ENCODE measurements around the gene SPO11. TPM values are rescaled to one million over a fixed set of nuclear protein-coding genes. Genes with fewer than 3 reads are reported as not detected.
A peak's percentile ranks its signal among the peaks of the same experiment; 100 is the strongest.

Gene SPO11
- total RNA-seq, 1 donor from 2014 or later: not detected

GRCh38 chr20:57378646-57379262 lies 49.2 kb downstream of the SPO11 start:
- H3K9me3 ChIP-seq (replicated peaks): no peaks in the 10 kb centered on the region
- intact Hi-C loops (cut with micrococcal nuclease): no loop called here
- DNase-seq: no peak
- no peaks in the 10 kb centered on the region for H3K27me3 ChIP-seq (ENCODE audit: low read depth)
- H3K36me3 ChIP-seq: peaks cover 64% of the 10 kb centered on the region
- TF ChIP-seq, protein P1, sequence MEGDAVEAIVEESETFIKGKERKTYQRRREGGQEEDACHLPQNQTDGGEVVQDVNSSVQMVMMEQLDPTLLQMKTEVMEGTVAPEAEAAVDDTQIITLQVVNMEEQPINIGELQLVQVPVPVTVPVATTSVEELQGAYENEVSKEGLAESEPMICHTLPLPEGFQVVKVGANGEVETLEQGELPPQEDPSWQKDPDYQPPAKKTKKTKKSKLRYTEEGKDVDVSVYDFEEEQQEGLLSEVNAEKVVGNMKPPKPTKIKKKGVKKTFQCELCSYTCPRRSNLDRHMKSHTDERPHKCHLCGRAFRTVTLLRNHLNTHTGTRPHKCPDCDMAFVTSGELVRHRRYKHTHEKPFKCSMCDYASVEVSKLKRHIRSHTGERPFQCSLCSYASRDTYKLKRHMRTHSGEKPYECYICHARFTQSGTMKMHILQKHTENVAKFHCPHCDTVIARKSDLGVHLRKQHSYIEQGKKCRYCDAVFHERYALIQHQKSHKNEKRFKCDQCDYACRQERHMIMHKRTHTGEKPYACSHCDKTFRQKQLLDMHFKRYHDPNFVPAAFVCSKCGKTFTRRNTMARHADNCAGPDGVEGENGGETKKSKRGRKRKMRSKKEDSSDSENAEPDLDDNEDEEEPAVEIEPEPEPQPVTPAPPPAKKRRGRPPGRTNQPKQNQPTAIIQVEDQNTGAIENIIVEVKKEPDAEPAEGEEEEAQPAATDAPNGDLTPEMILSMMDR (IDR thresholded peaks at IDR 0.05; ENCODE audit: borderline replicate concordance): no peak
- H3K4me1 ChIP-seq: peaks cover 19% of the 10 kb centered on the region
- no peak overlapping the region for H3K27ac ChIP-seq (replicated peaks)
- H3K4me3 ChIP-seq: no peak overlapping the region

GRCh38 chr20:57379263-57379647 lies 49.7 kb downstream of the SPO11 start:
- TF ChIP-seq, protein P1 (IDR thresholded peaks at IDR 0.05; ENCODE audit: borderline replicate concordance): no peak
- Histone ChIP-seq H3K27ac (replicated peaks) (no peak overlapping the region), H3K4me3 (no peak overlapping the region), H3K36me3 (peaks cover 59% of the 10 kb centered on the region), H3K27me3 (ENCODE audit: low read depth) (no peaks in the 10 kb centered on the region), H3K9me3 (replicated peaks) (no peaks in the 10 kb centered on the region), H3K4me1 (peaks cover 19% of the 10 kb centered on the region)
- no peak for DNase-seq
- intact Hi-C loops (cut with micrococcal nuclease): no loop called here

- DNase-seq: no peak
- Histone ChIP-seq H3K36me3 (peaks cover 49% of the 10 kb centered on the region), H3K9me3 (replicated peaks) (no peaks in the 10 kb centered on the region), H3K4me1 (peaks cover 19% of the 10 kb centered on the region), H3K4me3 (no peak overlapping the region), H3K27me3 (ENCODE audit: low read depth) (no peaks in the 10 kb centered on the region), H3K27ac (replicated peaks) (no peak overlapping the region)
- intact Hi-C loops (cut with micrococcal nuclease): loop anchor here (2.0 kb wide), 1 partner anchor 115 kb away; no protein-coding TSS in a partner anchor
- TF ChIP-seq, protein P1 (IDR thresholded peaks at IDR 0.05; ENCODE audit: borderline replicate concordance): no peak
These were observed 50.6 kb downstream of the SPO11 start for GRCh38 chr20:57380081-57380750.

DNA sequence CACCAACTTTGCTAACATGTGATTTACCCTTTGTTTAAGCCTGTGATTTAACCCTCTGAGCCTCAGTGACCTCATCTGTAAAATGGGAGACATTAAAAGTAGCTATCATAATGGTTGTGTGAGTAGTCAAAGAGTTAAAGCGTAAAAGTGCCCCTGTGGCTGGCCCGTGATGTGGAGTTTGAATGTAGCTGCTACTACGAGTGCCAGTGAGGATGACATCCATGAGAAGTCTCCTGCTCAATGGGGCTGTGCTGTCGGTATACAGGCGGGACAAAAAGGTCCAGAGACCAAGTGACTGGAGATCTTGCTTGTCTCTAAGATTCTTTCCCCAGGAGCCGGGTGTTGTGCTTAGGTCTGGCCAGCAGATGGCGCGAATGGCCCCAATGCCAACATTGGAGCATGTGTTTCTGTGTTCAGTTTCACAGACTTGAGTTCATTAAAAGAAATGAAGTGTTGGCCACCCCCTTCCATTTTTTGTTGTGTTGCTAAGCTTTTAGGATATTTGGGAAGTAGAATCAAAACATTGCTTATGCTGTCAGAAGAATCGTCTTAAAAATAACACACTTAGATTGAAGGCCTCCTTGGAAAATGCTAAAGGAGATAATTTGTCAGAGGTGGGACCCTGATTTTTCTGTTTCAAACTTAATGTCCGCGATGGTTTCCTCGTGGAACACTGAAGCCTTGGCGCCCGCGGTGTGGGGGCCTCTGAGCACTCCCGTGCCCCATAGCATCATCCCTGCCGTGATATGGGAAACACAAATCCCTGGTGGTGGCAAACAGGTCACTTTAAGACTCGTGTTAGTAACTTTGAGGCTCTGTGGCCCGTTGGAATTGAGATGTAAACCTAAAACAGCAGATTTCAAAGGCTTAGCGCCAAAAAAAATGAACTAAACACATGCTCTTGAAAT lies 52.2 kb downstream of the SPO11 start:
- intact Hi-C loops (cut with micrococcal nuclease): loop anchor here (2.0 kb wide), 1 partner anchor 113 kb away; no protein-coding TSS in a partner anchor
- Histone ChIP-seq H3K27me3 (ENCODE audit: low read depth) (no peaks in the 10 kb centered on the region), H3K36me3 (peaks cover 34% of the 10 kb centered on the region), H3K9me3 (replicated peaks) (peaks cover 4% of the 10 kb centered on the region), H3K27ac (replicated peaks) (no peak overlapping the region), H3K4me1 (peaks cover 19% of the 10 kb centered on the region), H3K4me3 (no peak overlapping the region)
- peak; percentile 79 for DNase-seq
- TF ChIP-seq, protein P1 (IDR thresholded peaks at IDR 0.05; ENCODE audit: borderline replicate concordance): peak; percentile 95

- Histone ChIP-seq H3K27ac (replicated peaks) (no peak overlapping the region), H3K4me3 (no peak overlapping the region), H3K9me3 (replicated peaks) (peaks cover 4% of the 10 kb centered on the region), H3K4me1 (peaks cover 19% of the 10 kb centered on the region), H3K27me3 (ENCODE audit: low read depth) (no peaks in the 10 kb centered on the region), H3K36me3 (peaks cover 28% of the 10 kb centered on the region)
- no peak for DNase-seq
- intact Hi-C loops (cut with micrococcal nuclease): no loop called here
- TF ChIP-seq, protein P1 (IDR thresholded peaks at IDR 0.05; ENCODE audit: borderline replicate concordance): no peak
These were observed 52.9 kb downstream of the SPO11 start for GRCh38 chr20:57382516-57382915.

Data from left ventricle myocardium inferior (tissue), 1 donor.